HL-60 (cell line): ENCODE results near the gene MTA2.
"Not testable (repeated sequence)": the region's sequence is repeated elsewhere in the genome, so short reads cannot be mapped to it uniquely, and the experiment has no call there.

Experiments used
- DNase-seq, 2 experiments: peaks; one replicate each; pipeline ENCODE4 v3.0.0-alpha.2; 2010 to 2020; ENCODE audit warnings: low read depth in 1 of 2, low spot score in 1 of 2
- H3K27ac ChIP-seq: fragments of 250-450 bp; sonication (Bioruptor Pico); replicated peaks from 2 replicates; pipeline ENCODE4 v1.5.1; 2020; ENCODE audit warnings: mild to moderate bottlenecking, moderate library complexity
- H3K27me3 ChIP-seq: fragments of 250-450 bp; sonication (Bioruptor Pico); 2 replicates; pipeline ENCODE4 v1.5.1; 2021; ENCODE audit warnings: mild to moderate bottlenecking, moderate library complexity; ENCODE audit not compliant: insufficient read depth, poor library complexity, severe bottlenecking
- H3K4me3 ChIP-seq: replicated peaks from 2 replicates; pipeline ENCODE4 v1.5.1; 2011; ENCODE audit warnings: mild to moderate bottlenecking, control low read depth, low read length; ENCODE audit not compliant: insufficient read depth
- GABPA ChIP-seq: IDR thresholded peaks from 2 replicates; pipeline ENCODE4 v1.6.1; 2012; ENCODE audit warnings: low read depth
- POLR2AphosphoS5 ChIP-seq: IDR thresholded peaks from 2 replicates; pipeline ENCODE4 v1.6.1; 2012; ENCODE audit warnings: low read depth
- SPI1 ChIP-seq: IDR thresholded peaks from 2 replicates; pipeline ENCODE4 v1.6.1; 2012; ENCODE audit warnings: low read depth, mild to moderate bottlenecking, borderline replicate concordance
- TF ChIP-seq, protein P1 (sequence below): IDR thresholded peaks from 2 replicates; pipeline ENCODE4 v1.6.1; 2012; ENCODE audit warnings: low read depth; ENCODE audit not compliant: insufficient replicate concordance
- TF ChIP-seq, protein P2 (sequence below): IDR thresholded peaks from one replicate; pipeline ENCODE4 v1.5.1; 2011; ENCODE audit warnings: low read length, control low read depth, inconsistent platforms; ENCODE audit not compliant: insufficient read depth

Gene MTA2

DNA sequence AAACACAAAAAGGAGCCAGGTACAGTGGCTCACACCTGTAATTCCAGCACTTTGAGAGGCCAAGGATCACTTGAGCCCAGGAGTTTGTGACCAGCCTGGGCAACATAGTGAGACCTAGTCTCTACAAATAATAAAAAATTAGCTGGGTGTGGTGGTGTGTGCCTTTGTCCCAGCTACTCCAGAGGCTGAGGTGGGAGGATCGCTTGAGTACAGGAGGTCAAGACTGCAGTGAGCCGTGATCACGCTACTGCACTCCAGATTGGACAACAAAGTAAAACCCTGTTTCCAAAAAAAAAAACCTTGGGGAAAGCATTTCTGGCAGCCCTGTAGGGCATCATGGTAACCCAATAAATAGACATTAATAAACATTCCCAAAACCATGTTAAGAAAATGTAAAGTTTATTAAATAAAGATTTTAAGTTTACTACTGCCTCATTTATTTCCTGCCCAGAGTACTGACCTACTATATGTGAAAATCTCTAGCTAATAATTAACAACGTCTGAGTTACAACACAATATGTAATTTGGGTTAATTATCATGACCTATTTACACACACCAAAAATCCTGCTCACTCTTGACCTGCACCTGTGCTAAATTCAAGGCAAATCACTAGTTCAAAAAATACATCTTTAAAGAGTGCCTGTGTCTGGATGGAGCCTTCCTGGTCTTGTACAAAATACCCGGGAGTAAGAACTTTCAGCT lies 36.4 kb downstream of the MTA2 start:
- H3K27me3 ChIP-seq = no peaks in the 10 kb centered on the region
- TF ChIP-seq GABPA (no peak), POLR2AphosphoS5 (no peak), SPI1 (no peak)
- TF ChIP-seq, protein P1, sequence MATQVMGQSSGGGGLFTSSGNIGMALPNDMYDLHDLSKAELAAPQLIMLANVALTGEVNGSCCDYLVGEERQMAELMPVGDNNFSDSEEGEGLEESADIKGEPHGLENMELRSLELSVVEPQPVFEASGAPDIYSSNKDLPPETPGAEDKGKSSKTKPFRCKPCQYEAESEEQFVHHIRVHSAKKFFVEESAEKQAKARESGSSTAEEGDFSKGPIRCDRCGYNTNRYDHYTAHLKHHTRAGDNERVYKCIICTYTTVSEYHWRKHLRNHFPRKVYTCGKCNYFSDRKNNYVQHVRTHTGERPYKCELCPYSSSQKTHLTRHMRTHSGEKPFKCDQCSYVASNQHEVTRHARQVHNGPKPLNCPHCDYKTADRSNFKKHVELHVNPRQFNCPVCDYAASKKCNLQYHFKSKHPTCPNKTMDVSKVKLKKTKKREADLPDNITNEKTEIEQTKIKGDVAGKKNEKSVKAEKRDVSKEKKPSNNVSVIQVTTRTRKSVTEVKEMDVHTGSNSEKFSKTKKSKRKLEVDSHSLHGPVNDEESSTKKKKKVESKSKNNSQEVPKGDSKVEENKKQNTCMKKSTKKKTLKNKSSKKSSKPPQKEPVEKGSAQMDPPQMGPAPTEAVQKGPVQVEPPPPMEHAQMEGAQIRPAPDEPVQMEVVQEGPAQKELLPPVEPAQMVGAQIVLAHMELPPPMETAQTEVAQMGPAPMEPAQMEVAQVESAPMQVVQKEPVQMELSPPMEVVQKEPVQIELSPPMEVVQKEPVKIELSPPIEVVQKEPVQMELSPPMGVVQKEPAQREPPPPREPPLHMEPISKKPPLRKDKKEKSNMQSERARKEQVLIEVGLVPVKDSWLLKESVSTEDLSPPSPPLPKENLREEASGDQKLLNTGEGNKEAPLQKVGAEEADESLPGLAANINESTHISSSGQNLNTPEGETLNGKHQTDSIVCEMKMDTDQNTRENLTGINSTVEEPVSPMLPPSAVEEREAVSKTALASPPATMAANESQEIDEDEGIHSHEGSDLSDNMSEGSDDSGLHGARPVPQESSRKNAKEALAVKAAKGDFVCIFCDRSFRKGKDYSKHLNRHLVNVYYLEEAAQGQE = no peak
- TF ChIP-seq, protein P2, sequence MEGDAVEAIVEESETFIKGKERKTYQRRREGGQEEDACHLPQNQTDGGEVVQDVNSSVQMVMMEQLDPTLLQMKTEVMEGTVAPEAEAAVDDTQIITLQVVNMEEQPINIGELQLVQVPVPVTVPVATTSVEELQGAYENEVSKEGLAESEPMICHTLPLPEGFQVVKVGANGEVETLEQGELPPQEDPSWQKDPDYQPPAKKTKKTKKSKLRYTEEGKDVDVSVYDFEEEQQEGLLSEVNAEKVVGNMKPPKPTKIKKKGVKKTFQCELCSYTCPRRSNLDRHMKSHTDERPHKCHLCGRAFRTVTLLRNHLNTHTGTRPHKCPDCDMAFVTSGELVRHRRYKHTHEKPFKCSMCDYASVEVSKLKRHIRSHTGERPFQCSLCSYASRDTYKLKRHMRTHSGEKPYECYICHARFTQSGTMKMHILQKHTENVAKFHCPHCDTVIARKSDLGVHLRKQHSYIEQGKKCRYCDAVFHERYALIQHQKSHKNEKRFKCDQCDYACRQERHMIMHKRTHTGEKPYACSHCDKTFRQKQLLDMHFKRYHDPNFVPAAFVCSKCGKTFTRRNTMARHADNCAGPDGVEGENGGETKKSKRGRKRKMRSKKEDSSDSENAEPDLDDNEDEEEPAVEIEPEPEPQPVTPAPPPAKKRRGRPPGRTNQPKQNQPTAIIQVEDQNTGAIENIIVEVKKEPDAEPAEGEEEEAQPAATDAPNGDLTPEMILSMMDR = no peak
- no peak for DNase-seq
- peak overlapping the region; percentile 25 for H3K27ac ChIP-seq
- no peak overlapping the region for H3K4me3 ChIP-seq

DNA sequence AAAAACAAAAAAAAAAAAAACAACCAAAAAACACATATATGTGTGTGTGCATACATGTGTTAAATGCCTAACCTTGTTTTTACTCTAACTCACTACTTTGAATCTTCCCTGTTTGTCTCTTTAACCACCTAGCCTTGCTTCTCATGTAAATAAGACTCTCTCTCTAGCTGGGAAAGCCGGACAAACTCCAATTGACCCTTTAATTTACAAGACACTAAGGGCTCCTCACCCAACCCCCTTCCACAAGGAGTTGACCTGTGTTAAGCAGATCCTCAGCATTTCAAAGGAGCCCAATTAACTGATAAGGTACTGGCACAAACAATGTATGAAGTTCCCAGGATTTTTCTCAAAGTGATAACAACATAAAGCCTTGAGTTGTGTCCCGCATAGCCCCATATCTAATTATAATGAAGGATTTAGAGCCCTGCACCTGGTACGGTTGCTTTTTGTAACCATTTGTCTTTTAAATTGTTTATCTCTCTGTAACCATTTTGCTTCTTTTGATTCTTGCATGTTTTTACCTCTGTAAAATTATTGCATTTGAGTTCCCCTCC lies 39.9 kb downstream of the MTA2 start:
- not testable (repeated sequence) for H3K27me3 ChIP-seq, DNase-seq, H3K4me3 ChIP-seq, H3K27ac ChIP-seq

DNA sequence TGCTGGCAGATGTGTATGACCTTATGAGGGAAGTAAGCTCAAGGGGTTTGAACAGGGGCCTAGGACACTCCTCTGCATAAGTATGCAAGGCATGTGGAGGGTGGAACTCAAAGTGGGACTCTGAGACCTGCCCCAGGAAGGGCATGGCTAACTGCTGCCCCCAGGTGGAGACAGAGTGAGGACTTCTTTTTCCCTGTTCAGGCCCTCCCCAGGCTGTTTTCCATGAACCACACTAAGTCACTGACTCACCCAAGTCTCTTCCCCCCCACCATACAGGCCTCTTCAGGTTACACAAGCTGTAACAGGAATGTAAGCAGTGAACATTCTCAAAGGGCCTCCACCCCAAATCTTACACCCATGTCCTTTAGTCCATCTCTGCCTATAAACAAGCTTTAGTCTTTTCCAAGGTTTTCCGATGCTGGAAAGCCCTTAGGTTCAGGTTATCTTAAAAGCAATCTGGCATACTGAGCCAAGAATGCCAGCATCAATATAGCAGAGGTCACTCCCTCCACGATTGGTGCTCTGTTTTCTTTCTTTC lies 41.0 kb downstream of the MTA2 start:
- Histone ChIP-seq H3K27me3 (no peaks in the 10 kb centered on the region), H3K4me3 (no peak overlapping the region), H3K27ac (no peak overlapping the region; the same call in 1 of the 2 replicates)
- peak; percentile 81 to 90 for DNase-seq
- TF ChIP-seq, protein P2 = peak; percentile 73
- no peak for TF ChIP-seq POLR2AphosphoS5
- no peak for TF ChIP-seq SPI1
- TF ChIP-seq, protein P1 = no peak
- no peak for TF ChIP-seq GABPA

DNA sequence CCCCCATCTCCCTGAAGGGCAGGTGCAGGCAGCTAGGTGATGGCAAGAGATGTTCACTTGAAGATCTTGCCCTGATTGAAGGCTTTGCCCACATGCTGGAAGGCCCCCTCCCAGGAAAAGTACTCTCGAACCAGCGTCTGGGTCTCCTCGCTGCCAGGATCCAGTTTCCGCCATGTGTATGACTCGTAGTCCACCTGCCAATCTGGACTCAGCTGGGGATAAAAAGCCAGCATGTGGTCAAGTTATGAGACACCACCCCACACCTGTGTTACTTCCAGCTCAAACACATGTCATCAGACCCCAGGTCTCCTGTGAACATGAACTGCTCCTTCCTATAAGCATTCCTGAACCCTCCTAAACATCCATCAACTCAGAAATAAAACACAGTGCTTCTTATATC lies 42.0 kb downstream of the MTA2 start:
- not testable (repeated sequence) for H3K27me3 ChIP-seq, H3K4me3 ChIP-seq, H3K27ac ChIP-seq, DNase-seq
